H1 (cell line): ENCODE data around the gene SEC11A. TPM values are rescaled to one million over a fixed set of nuclear protein-coding genes. Genes with fewer than 3 reads are reported as not detected.

Experiments used
- CTCF ChIA-PET: fragments of 300-600 bp; sonication (Branson Sonifier 250); formaldehyde crosslinking; loops from one replicate; lab custom pipeline; 2021; ENCODE audit not compliant: partially characterized antibody; lab: Charles Lee
- POLR2A ChIA-PET: fragments of 300-600 bp; sonication (Branson Sonifier 250); formaldehyde crosslinking; loops from one replicate; lab custom pipeline; 2021; ENCODE audit warnings: inconsistent platforms; ENCODE audit not compliant: partially characterized antibody; lab: Charles Lee
- DNase-seq, 2 experiments: peaks; one replicate each; pipeline versions ENCODE4 v3.0.0 to v3.0.0-alpha.2; 2010 to 2022; ENCODE audit warnings: low spot score in 2 of 2, low read depth in 1 of 2, mixed read lengths in 1 of 2
- FAIRE-seq: peaks from 2 replicates; lab custom pipeline; 2011; peaks lifted over from hg19 to GRCh38; lab: Jason Lieb, UNC
- H2AFZ ChIP-seq: 2 replicates; pipeline ENCODE4 v1.8.1; 2012; ENCODE audit warnings: low read length, inconsistent platforms
- H2AK5ac ChIP-seq: 2 replicates; pipeline ENCODE4 v1.6.1; 2013; ENCODE audit warnings: low read depth, low read length
- H2BK120ac ChIP-seq: replicated peaks from 2 replicates; pipeline ENCODE3; 2013; ENCODE audit warnings: low read depth, low read length, inconsistent platforms
- H2BK12ac ChIP-seq: 2 replicates; pipeline ENCODE4 v1.6.1; 2013; ENCODE audit warnings: low read depth, low read length
- H2BK15ac ChIP-seq: 2 replicates; pipeline ENCODE4 v1.6.1; 2013; ENCODE audit warnings: low read length
- H2BK20ac ChIP-seq: 2 replicates; pipeline ENCODE4 v1.6.1; 2013; ENCODE audit warnings: low read length
- H2BK5ac ChIP-seq: 2 replicates; pipeline ENCODE4 v1.6.1; 2013; ENCODE audit warnings: low read depth, low read length
- H3K14ac ChIP-seq: 2 replicates; pipeline ENCODE4 v1.6.1; 2013; ENCODE audit warnings: inconsistent platforms; ENCODE audit not compliant: insufficient read length
- H3K18ac ChIP-seq: 2 replicates; pipeline ENCODE4 v1.6.1; 2013; ENCODE audit warnings: low read length; ENCODE audit errors: extremely low read depth
- H3K23ac ChIP-seq: 2 replicates; pipeline ENCODE4 v1.6.1; 2013; ENCODE audit warnings: inconsistent platforms; ENCODE audit not compliant: insufficient read length
- H3K23me2 ChIP-seq: 2 replicates; pipeline ENCODE4 v1.6.1; 2013; ENCODE audit warnings: low read depth, low read length
- H3K27ac ChIP-seq: 2 replicates; pipeline ENCODE4 v1.6.1; 2011; ENCODE audit warnings: low read depth, low read length, inconsistent platforms
- H3K27me3 ChIP-seq, 4 experiments: replicated peaks in 1 of 4; 1 replicate in 1 of 4; 2 replicates in 3 of 4; pipeline versions ENCODE4 v1.6.1 to v1.8.1; 2011 to 2013; ENCODE audit warnings: low read length in 3 of 4, mild to moderate bottlenecking in 3 of 4, inconsistent platforms in 2 of 4, mixed read lengths in 2 of 4, moderate library complexity in 1 of 4; ENCODE audit not compliant: control insufficient read depth in 3 of 4, insufficient read depth in 3 of 4; ENCODE audit errors: extremely low read depth in 1 of 4
- H3K36me3 ChIP-seq, 4 experiments: 2 replicates each; pipeline versions ENCODE4 v1.6.1 to v1.8.1; 2011 to 2013; ENCODE audit warnings: mild to moderate bottlenecking in 4 of 4, low read length in 3 of 4, moderate library complexity in 2 of 4, control low read depth in 1 of 4, inconsistent platforms in 1 of 4; ENCODE audit not compliant: insufficient read depth in 4 of 4, control insufficient read depth in 2 of 4
- H3K4ac ChIP-seq: replicated peaks from 2 replicates; pipeline ENCODE3; 2013; ENCODE audit warnings: low read length, low read depth, mixed read lengths, inconsistent platforms; ENCODE audit not compliant: insufficient read length
- H3K4me1 ChIP-seq, 4 experiments: replicated peaks in 1 of 4; 1 replicate in 1 of 4; 2 replicates in 3 of 4; pipeline versions ENCODE4 v1.6.1 to v1.8.1; 2011 to 2013; ENCODE audit warnings: low read length in 3 of 4, inconsistent platforms in 2 of 4, mixed read lengths in 1 of 4; ENCODE audit not compliant: insufficient read depth in 4 of 4, control insufficient read depth in 3 of 4
- H3K4me2 ChIP-seq, 2 experiments: 2 replicates each; pipeline versions ENCODE4 v1.6.1 to v1.8.1; 2011 to 2013; ENCODE audit warnings: low read depth in 2 of 2, low read length in 2 of 2, control low read depth in 1 of 2, inconsistent platforms in 1 of 2, mild to moderate bottlenecking in 1 of 2; ENCODE audit not compliant: insufficient read depth in 1 of 2
- H3K4me3 ChIP-seq, 4 experiments: fragments of 200-600, 300-600 bp in 1 of 4; sonication (generic), shearing (Covaris generic), sonication (Bioruptor Twin) in 1 of 4; 2 replicates each; pipeline versions ENCODE4 v1.5.1 to v1.8.1; 2011 to 2016; ENCODE audit warnings: low read length in 4 of 4, low read depth in 3 of 4, control low read depth in 2 of 4, inconsistent platforms in 2 of 4, mild to moderate bottlenecking in 2 of 4, mixed read lengths in 1 of 4, moderate library complexity in 1 of 4; ENCODE audit not compliant: insufficient read depth in 2 of 4; ENCODE audit errors: extremely low read depth in 1 of 4
- H3K56ac ChIP-seq: replicated peaks from 2 replicates; pipeline ENCODE3; 2013; ENCODE audit warnings: low read depth, mild to moderate bottlenecking, mixed read lengths, low read length, inconsistent platforms; ENCODE audit not compliant: insufficient read length
- H3K79me1 ChIP-seq: 2 replicates; pipeline ENCODE4 v1.6.1; 2013; ENCODE audit warnings: low read depth, low read length, control low read depth
- H3K79me2 ChIP-seq, 2 experiments: 2 replicates each; pipeline versions ENCODE4 v1.6.1 to v1.8.1; 2012 to 2013; ENCODE audit warnings: low read length in 2 of 2, mild to moderate bottlenecking in 2 of 2, inconsistent platforms in 1 of 2; ENCODE audit not compliant: insufficient read depth in 2 of 2, control insufficient read depth in 1 of 2
- H3K9ac ChIP-seq, 4 experiments: replicated peaks in 1 of 4; 1 replicate in 1 of 4; 2 replicates in 3 of 4; pipeline versions ENCODE4 v1.6.1 to v1.8.1; 2011 to 2013; ENCODE audit warnings: low read depth in 3 of 4, low read length in 3 of 4, control low read depth in 2 of 4, mild to moderate bottlenecking in 2 of 4, moderate library complexity in 2 of 4, inconsistent platforms in 1 of 4; ENCODE audit errors: extremely low read depth in 1 of 4
- H3K9me3 ChIP-seq, 2 experiments: 2 replicates each; pipeline versions ENCODE4 v1.6.1 to v1.8.1; 2012 to 2013; ENCODE audit warnings: mild to moderate bottlenecking in 2 of 2, moderate library complexity in 2 of 2, control low read depth in 1 of 2, inconsistent platforms in 1 of 2, low read depth in 1 of 2, low read length in 1 of 2, mixed read lengths in 1 of 2; ENCODE audit not compliant: insufficient read depth in 2 of 2
- H4K20me1 ChIP-seq, 2 experiments: replicated peaks in 1 of 2; 2 replicates each; pipeline versions ENCODE3 to v1.8.1; 2011 to 2013; ENCODE audit warnings: inconsistent platforms in 2 of 2, low read length in 2 of 2, mild to moderate bottlenecking in 1 of 2; ENCODE audit not compliant: insufficient read depth in 2 of 2, control insufficient read depth in 1 of 2
- H4K5ac ChIP-seq: 2 replicates; pipeline ENCODE4 v1.6.1; 2013; ENCODE audit warnings: low read length, low read depth, mixed read lengths, inconsistent platforms; ENCODE audit not compliant: insufficient read length
- H4K8ac ChIP-seq: 2 replicates; pipeline ENCODE4 v1.8.0; 2013; ENCODE audit warnings: mild to moderate bottlenecking, moderate library complexity, low read length, inconsistent platforms; ENCODE audit not compliant: insufficient read depth; ENCODE audit errors: extremely low read depth
- H4K91ac ChIP-seq: replicated peaks from 2 replicates; pipeline ENCODE3; 2013; ENCODE audit warnings: low read length, mixed read lengths, inconsistent platforms; ENCODE audit not compliant: insufficient read length
- KDM4A ChIP-seq: IDR thresholded peaks from one replicate; pipeline ENCODE4 v1.7.1; 2012; ENCODE audit warnings: low read depth, mild to moderate bottlenecking, moderate library complexity, low read length, inconsistent platforms; ENCODE audit not compliant: severe bottlenecking
- SIX5 ChIP-seq: IDR thresholded peaks from 2 replicates; pipeline ENCODE4 v1.6.1; 2011; ENCODE audit warnings: mild to moderate bottlenecking, low read depth, low read length
- TEAD4 ChIP-seq: IDR thresholded peaks from 2 replicates; pipeline ENCODE4 v1.6.1; 2012; ENCODE audit warnings: low read depth, low read length, inconsistent platforms, mixed read lengths
- USF2 ChIP-seq: IDR thresholded peaks from 2 replicates; pipeline ENCODE4 v1.6.1; 2011; ENCODE audit warnings: low read length, improper control_type of control experiment
- ZNF274 ChIP-seq: IDR thresholded peaks from 2 replicates; pipeline ENCODE4 v1.7.0; 2012; ENCODE audit warnings: low read length, borderline replicate concordance; ENCODE audit errors: extremely low read depth
- WGBS, 2 experiments: shearing (Covaris generic) in 1 of 2; methylation state at CpG; one replicate each; pipeline versions ENCODE4 v1.1.6 to v1.1.7; 2013 to 2015; ENCODE audit warnings: low lambda C conversion rate in 2 of 2, mixed read lengths in 2 of 2, inconsistent platforms in 1 of 2, low coverage in 1 of 2, missing lambda C conversion rate in 1 of 2; ENCODE audit not compliant: insufficient replicate concordance in 2 of 2, insufficient coverage in 1 of 2, insufficient read length in 1 of 2; ENCODE audit errors: extremely low coverage in 1 of 2, missing lambda C conversion rate in 1 of 2; 5-methylcytosine and 5-hydroxymethylcytosine counted together
- polyA plus RNA-seq, 7 experiments: library from polyadenylated mRNA; depleted of rRNA in 3 of 7; stranded (reverse) in 5 of 7; unstranded in 2 of 7; fragments of >200 nt in 5 of 7; fragments of 200-250 nt in 2 of 7; gene quantifications; 1 replicate in 5 of 7; 2 replicates in 1 of 7; 4 replicates in 1 of 7; pipeline versions ENCODE4 v1.2.1 to v1.2.3, GENCODE V29; 2011 to 2013; ENCODE audit warnings: missing spikeins in 2 of 7, mixed read lengths in 2 of 7
- total RNA-seq: library from RNA; stranded (reverse); fragmentation: NEBNext Ultra II Directional; extraction: Animal tissue kit (Norgen Biotek cat#: 25700); gene quantifications from 2 replicates; pipeline ENCODE4 v1.2.1, GENCODE V29; 2021

The SEC11A gene
- total and polyA plus RNA-seq, 2 of the 8 experiments (the other 6 are each of a cell fraction or from before 2014, with no cell fraction given): 268 to 316 TPM

GRCh38 chr15:84649706-84650105, 66.2 kb downstream of the SEC11A start:
- Histone ChIP-seq H3K4ac (no peak overlapping the region), H3K4me2 (no peak overlapping the region), H3K9ac (no peak overlapping the region), H2BK12ac (no peak overlapping the region), H3K14ac (no peak overlapping the region), H3K4me1 (peaks cover 0 to 8% (median under 1%) of the 10 kb centered on the region in 4 experiments; a peak in 3 of 7 replicates), H4K5ac (no peak overlapping the region), H2BK20ac (no peak overlapping the region), H3K4me3 (no peak overlapping the region), H3K23ac (no peak overlapping the region), H2AK5ac (no peak overlapping the region), H3K27me3 (no peaks in the 10 kb centered on the region), H3K18ac (no peak overlapping the region), H3K56ac (no peak overlapping the region), H2BK5ac (no peak overlapping the region), H4K8ac (no peak overlapping the region), H4K91ac (no peak overlapping the region), H2AFZ (no peak overlapping the region), H3K79me2 (peaks cover 0 to 9% of the 10 kb centered on the region in 2 experiments; a peak in 2 of 4 replicates), H4K20me1 (peaks cover 2 to 7% of the 10 kb centered on the region in 2 experiments), H3K36me3 (peaks cover 32 to 70% (median 50%) of the 10 kb centered on the region in 4 experiments), H3K9me3 (no peaks in the 10 kb centered on the region), H2BK120ac (no peak overlapping the region), H3K23me2 (peaks cover 4% of the 10 kb centered on the region), H2BK15ac (no peak overlapping the region), H3K27ac (no peak overlapping the region), H3K79me1 (peaks cover 3% of the 10 kb centered on the region; the same call in 1 of the 2 replicates)
- POLR2A ChIA-PET: interaction anchor here (0.9 to 5.0 kb wide), 4 partner anchors 11 to 139 kb away, joined by 3 to 32 read pairs (median 4); partner anchors contain the start of gene ZSCAN2
- TF ChIP-seq SIX5 (no peak), ZNF274 (no peak), TEAD4 (no peak), USF2 (no peak), KDM4A (no peak)
- CTCF ChIA-PET: interaction anchor here (1.6 to 3.6 kb wide), 3 partner anchors 12 to 51 kb away, joined by 4 to 19 read pairs (median 15); no protein-coding TSS in a partner anchor
- 98% methylated on average over 2 of the region's 2 CpGs; no CpG with 5 or more reads in 1 of the 2 experiments for WGBS, 2 experiments
- DNase-seq: no peak
- FAIRE-seq: no peak
